ENCODE results near the gene CYP8B1. TPM values are rescaled to one million over a fixed set of nuclear protein-coding genes. Genes with fewer than 3 reads are reported as not detected.

CYP8B1 gene
- total and polyA plus RNA-seq, 2 of the 13 experiments (the other 11 are each of a cell fraction or from before 2014, with no cell fraction given), result 0.58 to 2.0 TPM

DNA sequence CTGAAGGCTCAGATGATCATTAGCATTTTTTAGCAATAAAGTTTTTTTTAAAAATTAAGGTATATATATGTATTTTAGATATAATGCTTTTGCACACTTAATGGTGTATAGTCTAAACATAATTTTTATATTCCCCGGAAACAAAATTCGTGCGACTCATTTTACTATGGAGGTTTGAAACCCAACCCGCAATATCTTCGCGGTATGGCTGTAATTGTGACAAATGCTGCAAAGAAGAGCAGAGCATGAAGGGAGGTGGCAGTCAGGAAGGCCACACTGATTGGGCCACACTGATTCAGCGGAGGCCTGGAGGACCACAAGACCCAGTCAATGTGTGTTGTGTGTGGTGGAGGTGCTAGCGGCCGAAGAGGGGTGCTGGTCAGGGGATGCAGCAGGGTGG is 4.5 kb upstream of the CYP8B1 start:
- Histone ChIP-seq H3K27me3 (ENCODE audit: control insufficient read depth in 1 of 2, insufficient read depth in 2 of 2, low read length in 2 of 2) (no peaks in the 10 kb centered on the region; a peak in 1 of 5 replicates), H3K4me3 (replicated peaks in 1 of 3; ENCODE audit: insufficient read depth in 1 of 3, low read depth in 2 of 3, low read length in 3 of 3) (no peak overlapping the region), H3K4me2 (ENCODE audit: low read depth, low read length) (no peak overlapping the region), H4K20me1 (ENCODE audit: insufficient read depth, low read length) (no peaks in the 10 kb centered on the region), H3K4me1 (ENCODE audit: insufficient read depth, low read length) (peaks cover 58% of the 10 kb centered on the region), H3K9me3 (ENCODE audit: low read length) (no peaks in the 10 kb centered on the region), H3K27ac (ENCODE audit: extremely low read length, insufficient read depth, low read length) (no peak overlapping the region), H3K9ac (ENCODE audit: insufficient read depth, low read depth, low read length) (no peak overlapping the region), H3K36me3 (replicated peaks in 1 of 2; ENCODE audit: control insufficient read depth in 1 of 2, insufficient read depth in 2 of 2, low read length in 2 of 2) (no peaks in the 10 kb centered on the region), H3K79me2 (ENCODE audit: insufficient read depth, low read length) (no peaks in the 10 kb centered on the region), H2AFZ (ENCODE audit: low read length) (no peak overlapping the region)
- FAIRE-seq, result no peak
- intact Hi-C loops (cut with micrococcal nuclease; ENCODE audit: unreplicated experiment) (loop anchor here (2.0 kb wide), 2 partner anchors 41 to 99 kb away; no protein-coding TSS in a partner anchor), in situ Hi-C loops (cut with HindIII; ENCODE audit: extremely low pct_ligation_motif_present, low pct_unique_long_range_greater_than_20kb) (no loop called here)
- ATAC-seq, result no peak
- no peak for DNase-seq (ENCODE audit: low spot score)
- ChIA-PET POLR2A (no interaction called here), CTCF (ENCODE audit: low intra/inter-chr PET ratio, low total read pairs) (interaction anchor here (1.2 to 6.1 kb wide), 5 partner anchors 35 to 99 kb away, joined by 3 to 79 read pairs (median 9); no protein-coding TSS in a partner anchor)
- TF ChIP-seq ZSCAN30 (CRISPR knock-in tag; IDR thresholded peaks at IDR 0.05) (no peak), ARHGAP35 (CRISPR knock-in tag; IDR thresholded peaks at IDR 0.05; ENCODE audit: borderline replicate concordance) (no peak), ZNF556 (CRISPR knock-in tag; IDR thresholded peaks at IDR 0.05; ENCODE audit: borderline replicate concordance) (no peak), NFIB (CRISPR knock-in tag; IDR thresholded peaks at IDR 0.05; ENCODE audit: borderline replicate concordance) (no peak), HHEX (CRISPR knock-in tag; IDR thresholded peaks at IDR 0.05) (no peak), PTBP1 (IDR thresholded peaks at IDR 0.05; ENCODE audit: low read depth, low read length, poor library complexity, severe bottlenecking) (no peak), ZNF17 (CRISPR knock-in tag; IDR thresholded peaks at IDR 0.05) (no peak), ZNF253 (CRISPR knock-in tag; IDR thresholded peaks at IDR 0.05; ENCODE audit: borderline replicate concordance) (no peak), AHR (CRISPR knock-in tag; IDR thresholded peaks at IDR 0.05) (no peak), HOXA5 (CRISPR knock-in tag; IDR thresholded peaks at IDR 0.05) (no peak), ZNF546 (CRISPR knock-in tag; conservative IDR thresholded peaks at IDR 0.05) (no peak)
- TF ChIP-seq, protein P1, sequence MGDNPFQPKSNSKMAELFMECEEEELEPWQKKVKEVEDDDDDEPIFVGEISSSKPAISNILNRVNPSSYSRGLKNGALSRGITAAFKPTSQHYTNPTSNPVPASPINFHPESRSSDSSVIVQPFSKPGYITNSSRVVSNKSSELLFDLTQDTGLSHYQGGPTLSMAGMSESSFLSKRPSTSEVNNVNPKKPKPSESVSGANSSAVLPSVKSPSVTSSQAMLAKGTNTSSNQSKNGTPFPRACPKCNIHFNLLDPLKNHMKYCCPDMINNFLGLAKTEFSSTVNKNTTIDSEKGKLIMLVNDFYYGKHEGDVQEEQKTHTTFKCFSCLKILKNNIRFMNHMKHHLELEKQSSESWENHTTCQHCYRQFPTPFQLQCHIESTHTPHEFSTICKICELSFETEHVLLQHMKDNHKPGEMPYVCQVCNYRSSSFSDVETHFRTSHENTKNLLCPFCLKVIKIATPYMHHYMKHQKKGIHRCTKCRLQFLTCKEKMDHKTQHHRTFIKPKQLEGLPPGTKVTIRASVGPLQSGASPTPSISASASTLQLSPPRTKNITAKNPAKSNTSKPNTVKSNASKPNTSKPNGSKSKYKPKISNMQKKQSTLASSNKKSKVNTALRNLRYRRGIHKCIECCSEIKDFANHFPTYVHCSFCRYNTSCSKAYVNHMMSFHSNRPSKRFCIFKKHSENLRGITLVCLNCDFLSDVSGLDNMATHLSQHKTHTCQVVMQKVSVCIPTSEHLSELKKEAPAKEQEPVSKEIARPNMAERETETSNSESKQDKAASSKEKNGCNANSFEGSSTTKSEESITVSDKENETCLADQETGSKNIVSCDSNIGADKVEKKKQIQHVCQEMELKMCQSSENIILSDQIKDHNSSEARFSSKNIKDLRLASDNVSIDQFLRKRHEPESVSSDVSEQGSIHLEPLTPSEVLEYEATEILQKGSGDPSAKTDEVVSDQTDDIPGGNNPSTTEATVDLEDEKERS (CRISPR knock-in tag; IDR thresholded peaks at IDR 0.05), result no peak
- BruUV-seq (replicated peaks), result no TSS peak
- 93% methylated on average over 9 of the region's 9 CpGs for WGBS (ENCODE audit: low lambda C conversion rate)

Data from HepG2 (cell line).